DND-41 (cell line): ENCODE data around the gene C7orf33.

Source experiments
- EZH2 ChIP-seq: IDR thresholded peaks from 3 replicates; pipeline ENCODE4 v1.6.1; 2012; ENCODE audit warnings: borderline replicate concordance, low read depth, mild to moderate bottlenecking, moderate library complexity, low read length, inconsistent platforms; ENCODE audit not compliant: severe bottlenecking
- TF ChIP-seq, protein P1 (sequence below): IDR thresholded peaks from 2 replicates; pipeline ENCODE4 v1.5.1; 2012; ENCODE audit warnings: borderline replicate concordance, low read length, moderate library complexity, mild to moderate bottlenecking; ENCODE audit not compliant: poor library complexity, severe bottlenecking; ENCODE audit errors: extremely low read depth

DNA sequence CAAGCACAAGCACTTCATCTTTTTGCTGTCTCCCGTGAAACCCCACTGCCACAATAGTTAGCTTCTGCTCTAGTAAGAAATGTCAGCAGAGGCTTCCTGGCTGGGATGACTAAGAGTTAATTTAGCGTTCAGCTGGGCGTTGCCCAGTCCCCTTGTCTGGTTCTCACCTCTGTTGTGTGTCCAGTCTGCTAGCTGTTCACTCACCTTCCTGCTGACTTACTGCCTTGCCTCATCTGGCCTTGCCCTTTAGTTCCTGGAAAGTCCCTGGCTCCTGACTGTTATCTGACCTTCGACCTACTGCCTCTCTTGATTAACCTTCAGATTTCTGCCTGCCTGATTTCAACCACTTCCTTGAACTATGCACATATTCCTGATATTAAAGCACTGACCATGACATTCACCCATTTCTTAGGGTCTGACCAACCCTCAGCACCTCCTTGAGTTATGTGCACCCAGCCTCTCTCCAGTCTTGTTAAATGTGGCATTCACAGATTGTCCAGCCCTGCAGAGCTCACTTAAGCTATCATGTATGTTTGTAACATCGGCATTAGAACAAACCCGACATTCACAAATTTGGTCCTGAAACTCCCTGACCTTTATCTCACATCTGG lies 30.3 kb downstream of the C7orf33 start:
- TF ChIP-seq, protein P1, sequence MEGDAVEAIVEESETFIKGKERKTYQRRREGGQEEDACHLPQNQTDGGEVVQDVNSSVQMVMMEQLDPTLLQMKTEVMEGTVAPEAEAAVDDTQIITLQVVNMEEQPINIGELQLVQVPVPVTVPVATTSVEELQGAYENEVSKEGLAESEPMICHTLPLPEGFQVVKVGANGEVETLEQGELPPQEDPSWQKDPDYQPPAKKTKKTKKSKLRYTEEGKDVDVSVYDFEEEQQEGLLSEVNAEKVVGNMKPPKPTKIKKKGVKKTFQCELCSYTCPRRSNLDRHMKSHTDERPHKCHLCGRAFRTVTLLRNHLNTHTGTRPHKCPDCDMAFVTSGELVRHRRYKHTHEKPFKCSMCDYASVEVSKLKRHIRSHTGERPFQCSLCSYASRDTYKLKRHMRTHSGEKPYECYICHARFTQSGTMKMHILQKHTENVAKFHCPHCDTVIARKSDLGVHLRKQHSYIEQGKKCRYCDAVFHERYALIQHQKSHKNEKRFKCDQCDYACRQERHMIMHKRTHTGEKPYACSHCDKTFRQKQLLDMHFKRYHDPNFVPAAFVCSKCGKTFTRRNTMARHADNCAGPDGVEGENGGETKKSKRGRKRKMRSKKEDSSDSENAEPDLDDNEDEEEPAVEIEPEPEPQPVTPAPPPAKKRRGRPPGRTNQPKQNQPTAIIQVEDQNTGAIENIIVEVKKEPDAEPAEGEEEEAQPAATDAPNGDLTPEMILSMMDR: no peak
- TF ChIP-seq EZH2: no peak
